Measurements from ENCODE around the gene PRR22.

DNA sequence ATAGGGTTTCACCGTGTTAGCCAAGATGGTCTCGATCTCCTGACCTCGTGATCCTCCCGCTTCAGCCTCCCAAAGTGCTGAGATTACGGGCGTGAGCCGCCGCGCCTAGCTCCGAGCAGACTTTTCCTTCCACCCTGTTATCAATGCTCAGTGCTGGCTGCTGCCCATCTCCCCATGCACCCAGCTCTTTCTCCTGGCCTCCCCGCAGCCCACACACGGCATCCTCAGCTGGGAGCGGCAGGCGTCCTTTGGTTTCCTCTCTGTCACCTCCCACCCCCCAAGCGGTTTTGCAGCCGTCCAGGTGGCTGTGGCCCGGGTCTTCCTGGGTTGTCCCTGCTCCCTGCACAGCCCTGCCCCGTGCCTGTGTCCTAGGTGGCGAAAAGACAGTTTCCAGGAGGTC, 12.1 kb downstream of the PRR22 start:
- TF ChIP-seq, protein P1, sequence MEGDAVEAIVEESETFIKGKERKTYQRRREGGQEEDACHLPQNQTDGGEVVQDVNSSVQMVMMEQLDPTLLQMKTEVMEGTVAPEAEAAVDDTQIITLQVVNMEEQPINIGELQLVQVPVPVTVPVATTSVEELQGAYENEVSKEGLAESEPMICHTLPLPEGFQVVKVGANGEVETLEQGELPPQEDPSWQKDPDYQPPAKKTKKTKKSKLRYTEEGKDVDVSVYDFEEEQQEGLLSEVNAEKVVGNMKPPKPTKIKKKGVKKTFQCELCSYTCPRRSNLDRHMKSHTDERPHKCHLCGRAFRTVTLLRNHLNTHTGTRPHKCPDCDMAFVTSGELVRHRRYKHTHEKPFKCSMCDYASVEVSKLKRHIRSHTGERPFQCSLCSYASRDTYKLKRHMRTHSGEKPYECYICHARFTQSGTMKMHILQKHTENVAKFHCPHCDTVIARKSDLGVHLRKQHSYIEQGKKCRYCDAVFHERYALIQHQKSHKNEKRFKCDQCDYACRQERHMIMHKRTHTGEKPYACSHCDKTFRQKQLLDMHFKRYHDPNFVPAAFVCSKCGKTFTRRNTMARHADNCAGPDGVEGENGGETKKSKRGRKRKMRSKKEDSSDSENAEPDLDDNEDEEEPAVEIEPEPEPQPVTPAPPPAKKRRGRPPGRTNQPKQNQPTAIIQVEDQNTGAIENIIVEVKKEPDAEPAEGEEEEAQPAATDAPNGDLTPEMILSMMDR (IDR thresholded peaks at IDR 0.05), result no peak
- TF ChIP-seq POLR2A (IDR thresholded peaks at IDR 0.05), result no peak
